Mucosa of descending colon (tissue), 3 donors: ENCODE measurements around the gene EPB41L1. TPM values are rescaled to one million over a fixed set of nuclear protein-coding genes. Genes with fewer than 3 reads are reported as not detected.

ENCODE experiments used
- ATAC-seq: fragments of 200-7000 bp; cut with Tn5 transposase; one replicate; pipeline ENCODE4 v1.9.1; 2020; ENCODE audit warnings: mild to moderate bottlenecking, moderate library complexity
- DNase-seq, 3 donors: peaks; one replicate each; pipeline ENCODE4 v3.0.0-alpha.2; 2020
- H3K36me3 ChIP-seq: fragments of 200-600 bp; one replicate; pipeline ENCODE4 v1.8.0; 2021; ENCODE audit warnings: low read depth, mild to moderate bottlenecking
- H3K4me1 ChIP-seq: fragments of 200-600 bp; one replicate; pipeline ENCODE4 v1.8.0; 2021; ENCODE audit warnings: low read depth, mild to moderate bottlenecking
- H3K4me3 ChIP-seq: fragments of 200-600 bp; one replicate; pipeline ENCODE4 v1.8.0; 2021; ENCODE audit warnings: mild to moderate bottlenecking
- H3K9me3 ChIP-seq: fragments of 200-600 bp; one replicate; pipeline ENCODE4 v1.8.0; 2021; ENCODE audit warnings: mild to moderate bottlenecking
- intact Hi-C, 2 donors: fragments of 100-400 bp; cut with DNase I in 1 of 2; cut with micrococcal nuclease in 1 of 2; formaldehyde crosslinking; loops; one replicate each; pipeline versions ENCODE4 v1.11.0 to v1.11.1; 2022; cut with DNase I, micrococcal nuclease
- total RNA-seq, 3 donors: library from RNA; stranded (reverse); fragmentation: NEBNext Ultra II Directional in 2 of 3; extraction: Animal tissue kit (Norgen Biotek cat#: 25700) in 2 of 3; gene quantifications; one replicate each; pipeline versions ENCODE4 v1.2.1 to v1.2.4, GENCODE V29; 2021 to 2023
- TF ChIP-seq, protein P1 (sequence below): fragments of 200-600 bp; IDR thresholded peaks from one replicate; pipeline ENCODE4 v1.8.0; 2022; ENCODE audit warnings: antibody characterized with exemption, mild to moderate bottlenecking
- donor health status: DM: no; HTN: no; CAD: no; lungs with moderate emphysema.
- donor health status: DM: no; HTN: no; CAD: no.
- donor health status: DM: no; HTN: yes; CAD: no.

EPB41L1 gene
- total RNA-seq, 3 donors from 2014 or later: 41.0 to 95.3 (median 71.7) TPM

DNA sequence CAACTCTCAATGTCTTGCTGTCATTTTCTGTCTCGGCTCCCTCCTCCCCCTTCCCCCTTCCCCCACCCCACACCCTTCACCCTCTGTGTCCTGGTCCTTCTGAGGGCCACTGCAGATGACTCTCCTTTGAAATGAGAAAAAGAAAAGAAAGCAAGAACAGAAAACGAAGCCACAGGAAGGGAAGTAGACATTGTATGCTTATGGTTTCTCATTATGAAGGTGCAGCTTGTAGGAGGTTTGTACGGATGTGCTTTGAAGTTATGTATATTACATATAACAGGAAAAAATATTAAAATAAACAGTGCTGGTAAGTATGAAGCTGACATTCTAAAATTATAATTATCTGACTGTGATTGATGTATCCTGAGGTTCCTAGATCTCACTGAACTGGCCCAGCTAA is 75.5 kb downstream of the EPB41L1 start:
- no peaks in the 10 kb centered on the region for H3K36me3 ChIP-seq
- DNase-seq (no peak), ATAC-seq (no peak)
- TF ChIP-seq, protein P1, sequence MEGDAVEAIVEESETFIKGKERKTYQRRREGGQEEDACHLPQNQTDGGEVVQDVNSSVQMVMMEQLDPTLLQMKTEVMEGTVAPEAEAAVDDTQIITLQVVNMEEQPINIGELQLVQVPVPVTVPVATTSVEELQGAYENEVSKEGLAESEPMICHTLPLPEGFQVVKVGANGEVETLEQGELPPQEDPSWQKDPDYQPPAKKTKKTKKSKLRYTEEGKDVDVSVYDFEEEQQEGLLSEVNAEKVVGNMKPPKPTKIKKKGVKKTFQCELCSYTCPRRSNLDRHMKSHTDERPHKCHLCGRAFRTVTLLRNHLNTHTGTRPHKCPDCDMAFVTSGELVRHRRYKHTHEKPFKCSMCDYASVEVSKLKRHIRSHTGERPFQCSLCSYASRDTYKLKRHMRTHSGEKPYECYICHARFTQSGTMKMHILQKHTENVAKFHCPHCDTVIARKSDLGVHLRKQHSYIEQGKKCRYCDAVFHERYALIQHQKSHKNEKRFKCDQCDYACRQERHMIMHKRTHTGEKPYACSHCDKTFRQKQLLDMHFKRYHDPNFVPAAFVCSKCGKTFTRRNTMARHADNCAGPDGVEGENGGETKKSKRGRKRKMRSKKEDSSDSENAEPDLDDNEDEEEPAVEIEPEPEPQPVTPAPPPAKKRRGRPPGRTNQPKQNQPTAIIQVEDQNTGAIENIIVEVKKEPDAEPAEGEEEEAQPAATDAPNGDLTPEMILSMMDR: no peak
- H3K4me3 ChIP-seq: no peak overlapping the region
- H3K4me1 ChIP-seq: no peaks in the 10 kb centered on the region
- intact Hi-C loops: no loop called here
- H3K9me3 ChIP-seq: no peaks in the 10 kb centered on the region

DNA sequence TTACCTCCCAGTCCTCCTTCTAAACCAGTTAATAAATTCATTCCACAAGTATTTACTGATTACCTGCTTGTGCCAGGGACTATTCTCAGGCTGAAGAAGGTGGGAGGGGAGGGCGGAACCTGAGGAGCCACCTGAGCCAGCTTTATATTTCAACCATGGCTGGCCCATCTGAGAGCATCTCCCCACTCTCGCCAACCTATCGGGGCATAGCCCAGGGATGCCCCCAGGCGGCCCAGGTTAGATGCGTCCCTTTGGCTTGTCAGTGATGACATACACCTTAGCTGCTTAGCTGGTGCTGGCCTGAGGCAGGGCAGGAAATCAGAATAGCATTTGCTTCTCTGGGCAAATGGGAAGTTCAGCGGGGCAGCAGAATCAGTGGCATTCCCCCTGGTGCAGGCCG is 76.8 kb downstream of the EPB41L1 start:
- TF ChIP-seq, protein P1: no peak
- no peaks in the 10 kb centered on the region for H3K36me3 ChIP-seq
- ATAC-seq: no peak
- no peaks in the 10 kb centered on the region for H3K9me3 ChIP-seq
- H3K4me1 ChIP-seq: peaks cover 7% of the 10 kb centered on the region
- intact Hi-C loops: no loop called here
- no peak for DNase-seq
- no peak overlapping the region for H3K4me3 ChIP-seq

DNA sequence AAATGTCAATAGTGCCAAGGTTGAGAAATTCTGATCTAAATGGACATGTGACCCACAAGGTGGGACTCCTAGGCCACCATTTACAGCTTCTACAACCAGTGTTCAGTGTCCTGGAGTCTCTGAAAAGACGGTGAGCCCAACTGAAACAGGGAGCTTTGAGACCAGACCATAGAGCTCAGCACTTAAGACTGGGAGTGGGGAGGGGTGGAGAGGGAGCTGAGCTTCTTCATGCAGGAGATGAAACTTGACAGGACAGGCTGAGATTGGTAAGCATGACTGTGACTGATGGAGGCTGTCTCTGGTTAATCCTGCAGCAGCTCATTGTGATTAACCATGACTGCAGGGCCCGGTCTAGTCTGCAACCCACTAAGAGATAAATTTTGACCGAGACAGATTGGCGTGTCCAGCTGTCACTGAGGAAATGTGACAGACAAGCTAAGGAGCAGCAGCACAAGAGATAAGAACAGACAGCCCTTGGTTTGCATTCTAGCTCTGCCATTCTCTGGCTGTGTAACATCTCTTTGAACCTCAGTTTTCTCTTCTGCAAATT is 80.3 kb downstream of the EPB41L1 start:
- H3K9me3 ChIP-seq: no peaks in the 10 kb centered on the region
- no peak for DNase-seq
- no peaks in the 10 kb centered on the region for H3K36me3 ChIP-seq
- intact Hi-C loops: no loop called here
- TF ChIP-seq, protein P1: no peak
- no peak overlapping the region for H3K4me3 ChIP-seq
- peaks cover 18% of the 10 kb centered on the region for H3K4me1 ChIP-seq
- no peak for ATAC-seq

- ATAC-seq (peak; percentile 99), DNase-seq (peak; percentile 81 to 86 (median 85))
- peak within 1 kb of the TSS; percentile 59 for H3K4me3 ChIP-seq
- no peaks in the 10 kb centered on the region for H3K36me3 ChIP-seq
- intact Hi-C loops: no loop called here
- TF ChIP-seq, protein P1: no peak
- no peaks in the 10 kb centered on the region for H3K9me3 ChIP-seq
- peaks cover 18% of the 10 kb centered on the region for H3K4me1 ChIP-seq
These were observed 81.6 kb downstream of the EPB41L1 start, which contains the start of gene AAR2 for GRCh38 chr20:36235892-36236785. Gene AAR2 (plus strand): TSS chr20:36236478. CDS start chr20:36239869, 3,391 bp downstream.

DNA sequence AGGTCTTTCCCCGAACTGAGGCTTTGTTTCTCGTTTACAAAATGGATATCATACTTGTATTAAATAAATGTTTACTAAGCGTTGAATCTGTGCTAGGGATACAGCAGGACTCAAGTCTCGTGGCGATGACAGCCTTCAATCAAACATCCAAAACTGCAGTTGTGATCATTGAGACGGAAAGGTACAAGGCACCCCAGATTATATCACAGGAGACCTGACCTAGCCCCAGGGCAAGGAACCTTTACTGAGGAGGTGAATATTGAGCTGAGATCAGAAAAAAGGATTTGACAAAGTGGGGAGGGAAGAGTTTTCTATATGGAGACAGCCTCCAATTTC is 82.2 kb downstream of the EPB41L1 start:
- Histone ChIP-seq H3K4me1 (peaks cover 18% of the 10 kb centered on the region), H3K4me3 (peak overlapping the region; percentile 59), H3K9me3 (no peaks in the 10 kb centered on the region), H3K36me3 (no peaks in the 10 kb centered on the region)
- DNase-seq: no peak
- ATAC-seq: peak; percentile 24
- intact Hi-C loops: no loop called here
- TF ChIP-seq, protein P1: no peak
